ENCODE measurements around the gene ZBTB49.
A peak's percentile ranks its signal among the peaks of the same experiment; 100 is the strongest.
"Not testable (repeated sequence)": the region's sequence is repeated elsewhere in the genome, so short reads cannot be mapped to it uniquely, and the experiment has no call there.

The ZBTB49 gene

GRCh38 chr4:4327652-4328121, 37.6 kb downstream of the ZBTB49 start:
- DNase-seq: peak; percentile 51

GRCh38 chr4:4328206-4328605, 38.2 kb downstream of the ZBTB49 start:
- no peak for DNase-seq

- DNase-seq: no peak
Observed at GRCh38 chr4:4328840-4329239, 38.8 kb downstream of the ZBTB49 start.

GRCh38 chr4:4329496-4329895, 39.4 kb downstream of the ZBTB49 start:
- DNase-seq: no peak

- no peak for DNase-seq
Observed at GRCh38 chr4:4330794-4331193, 40.7 kb downstream of the ZBTB49 start.

- peak; percentile 45 for DNase-seq
Observed at GRCh38 chr4:4332529-4332928, 42.5 kb downstream of the ZBTB49 start.

GRCh38 chr4:4333265-4333706, 43.2 kb downstream of the ZBTB49 start:
- DNase-seq: peak; percentile 92

- DNase-seq: peak; percentile 85
Observed at GRCh38 chr4:4334798-4335520, 44.9 kb downstream of the ZBTB49 start.

GRCh38 chr4:4338210-4339001, 48.4 kb downstream of the ZBTB49 start:
- no peak for DNase-seq

GRCh38 chr4:4339504-4340085, 49.5 kb downstream of the ZBTB49 start:
- DNase-seq: peak; percentile 96

- DNase-seq: no peak
Observed at GRCh38 chr4:4341861-4342650, 52.0 kb downstream of the ZBTB49 start.

- no peak for DNase-seq
Observed at GRCh38 chr4:4343038-4343437, 53.0 kb downstream of the ZBTB49 start.

GRCh38 chr4:4344915-4345527, 55.0 kb downstream of the ZBTB49 start:
- no peak for DNase-seq

- DNase-seq: no peak
Observed at GRCh38 chr4:4347585-4347984, 57.5 kb downstream of the ZBTB49 start.

GRCh38 chr4:4348585-4348984, 58.5 kb downstream of the ZBTB49 start:
- not testable (repeated sequence) for DNase-seq

- peak; percentile 69 for DNase-seq
Observed at GRCh38 chr4:4349867-4350266, 59.8 kb downstream of the ZBTB49 start.

- DNase-seq: no peak
Observed at GRCh38 chr4:4350909-4351308, 60.9 kb downstream of the ZBTB49 start.

- DNase-seq: no peak
Observed at GRCh38 chr4:4355302-4355701, 65.3 kb downstream of the ZBTB49 start.

- DNase-seq: no peak
Observed at GRCh38 chr4:4356106-4357041, 66.3 kb downstream of the ZBTB49 start.

- DNase-seq: no peak
Observed at GRCh38 chr4:4358093-4358854, 68.2 kb downstream of the ZBTB49 start.
